GM12878 (cell line): ENCODE measurements around the gene RASA1.

Source experiments
- CTCF ChIP-seq, 3 experiments: IDR thresholded peaks in 2 of 3; conservative IDR thresholded peaks in 1 of 3; 2 replicates each; pipeline ENCODE4 v1.5.1; 2011; ENCODE audit warnings: low read depth in 3 of 3, low read length in 3 of 3, mild to moderate bottlenecking in 3 of 3, control low read depth in 2 of 3, moderate library complexity in 2 of 3, inconsistent platforms in 1 of 3, mixed read lengths in 1 of 3; ENCODE audit not compliant: control insufficient read depth in 2 of 3, insufficient read depth in 1 of 3; ENCODE audit errors: extremely low read depth in 1 of 3
- ELK1 ChIP-seq: IDR thresholded peaks from 2 replicates; pipeline ENCODE4 v1.6.1; 2012; ENCODE audit warnings: low read depth, low read length, improper control_type of control experiment
- EP300 ChIP-seq, 2 experiments: fragments of 150-350 bp in 1 of 2; IDR thresholded peaks; 2 replicates each; pipeline ENCODE4 v1.6.1; 2011 to 2012; ENCODE audit warnings: low read depth in 2 of 2, low read length in 2 of 2, borderline replicate concordance in 1 of 2, improper control_type of control experiment in 1 of 2, inconsistent platforms in 1 of 2; ENCODE audit not compliant: control insufficient read depth in 1 of 2
- NFIC ChIP-seq: IDR thresholded peaks from 2 replicates; pipeline ENCODE4 v1.6.1; 2012; ENCODE audit warnings: low read depth, mild to moderate bottlenecking, inconsistent platforms, low read length, moderate library complexity
- NR2C2 ChIP-seq: IDR thresholded peaks from 2 replicates; pipeline ENCODE4 v1.6.1; 2011; ENCODE audit warnings: borderline replicate concordance, low read depth; ENCODE audit not compliant: control insufficient read depth, insufficient read length
- POLR2A ChIP-seq: IDR thresholded peaks from 2 replicates; pipeline ENCODE4 v1.6.1; 2011; ENCODE audit warnings: low read depth, mild to moderate bottlenecking, low read length
- RBBP5 ChIP-seq: fragments of 200-600 bp; sonication (generic); conservative IDR thresholded peaks from 2 replicates; pipeline ENCODE4 v1.6.1; 2016
- SIX5 ChIP-seq: IDR thresholded peaks from 2 replicates; pipeline ENCODE4 v1.6.1; 2011; ENCODE audit warnings: mild to moderate bottlenecking, low read depth, low read length, moderate library complexity; ENCODE audit not compliant: severe bottlenecking
- TCF12 ChIP-seq: IDR thresholded peaks from 2 replicates; pipeline ENCODE4 v1.6.1; 2011; ENCODE audit warnings: low read depth, mild to moderate bottlenecking, low read length

GRCh38 chr5:87313216-87313615, 45.5 kb downstream of the RASA1 start:
- TF ChIP-seq EP300 (IDR thresholded peaks at IDR 0.05; ENCODE audit: borderline replicate concordance in 1 of 2, control insufficient read depth in 1 of 2, low read depth in 2 of 2, low read length in 2 of 2) (no peak), RBBP5 (no peak), CTCF (IDR thresholded peaks at IDR 0.05 in 2 of 3, conservative IDR thresholded peaks at IDR 0.05 in 1 of 3; ENCODE audit: control insufficient read depth in 2 of 3, extremely low read depth in 1 of 3, insufficient read depth in 1 of 3, low read depth in 3 of 3, low read length in 3 of 3) (no peak), ELK1 (no peak), NR2C2 (no peak), NFIC (no peak), POLR2A (no peak), TCF12 (no peak), SIX5 (no peak)
